GM12892 (cell line): ENCODE results near the gene ADAM8.

Experiments used
- POLR2A ChIP-seq: IDR thresholded peaks from 2 replicates; pipeline ENCODE4 v1.6.1; 2011; ENCODE audit warnings: low read depth, low read length, control low read depth
- POLR2AphosphoS5 ChIP-seq: IDR thresholded peaks from 2 replicates; pipeline ENCODE4 v1.6.1; 2011; ENCODE audit warnings: low read depth, low read length, control low read depth
- TAF1 ChIP-seq: IDR thresholded peaks from 2 replicates; pipeline ENCODE4 v1.6.1; 2011; ENCODE audit warnings: low read depth, mild to moderate bottlenecking, control low read depth, low read length, borderline replicate concordance

- no peak for TF ChIP-seq POLR2A
- no peak for TF ChIP-seq POLR2AphosphoS5
- TF ChIP-seq TAF1: no peak
Measured at GRCh38 chr10:133292919-133293809, 16.5 kb upstream of the ADAM8 start.
